AG09319 (cell line): ENCODE data around the gene GRIK1.

Source experiments
- DNase-seq: peaks from one replicate; pipeline ENCODE4 v3.0.0-alpha.2; 2010; ENCODE audit warnings: low read depth; ENCODE audit errors: extremely low read depth
- TF ChIP-seq, protein P1 (sequence below): IDR thresholded peaks from 2 replicates; pipeline ENCODE4 v1.5.1; 2011; ENCODE audit warnings: low read depth, mild to moderate bottlenecking, inconsistent platforms, low read length, moderate library complexity

GRIK1 gene

DNA sequence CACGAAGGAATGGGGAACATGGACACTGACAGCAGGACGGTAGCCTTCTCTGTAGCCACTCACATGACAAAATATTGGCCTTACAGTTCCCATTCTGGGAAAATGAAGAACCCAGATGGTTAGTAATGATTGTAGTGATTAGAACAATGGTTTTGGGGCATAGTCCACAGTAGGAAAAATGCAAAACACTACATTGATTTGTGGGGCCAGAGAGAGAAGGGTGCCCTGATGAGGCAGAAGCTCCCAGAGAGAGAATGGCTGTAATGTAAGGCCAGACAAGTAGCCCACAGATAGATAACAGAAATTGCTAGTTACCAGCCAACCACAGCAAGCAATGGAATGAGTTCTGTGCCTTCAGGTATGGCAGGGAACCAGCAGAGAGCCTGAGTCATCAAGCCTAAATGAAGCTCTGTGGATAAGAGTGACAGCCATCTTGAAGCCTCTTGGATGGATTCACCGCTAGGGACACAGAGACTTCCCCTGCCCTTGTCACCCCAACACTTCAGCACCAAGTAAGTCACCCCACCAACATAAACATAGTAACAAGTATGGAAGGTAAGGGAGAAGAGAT lies 435.0 kb downstream of the GRIK1 start:
- TF ChIP-seq, protein P1, sequence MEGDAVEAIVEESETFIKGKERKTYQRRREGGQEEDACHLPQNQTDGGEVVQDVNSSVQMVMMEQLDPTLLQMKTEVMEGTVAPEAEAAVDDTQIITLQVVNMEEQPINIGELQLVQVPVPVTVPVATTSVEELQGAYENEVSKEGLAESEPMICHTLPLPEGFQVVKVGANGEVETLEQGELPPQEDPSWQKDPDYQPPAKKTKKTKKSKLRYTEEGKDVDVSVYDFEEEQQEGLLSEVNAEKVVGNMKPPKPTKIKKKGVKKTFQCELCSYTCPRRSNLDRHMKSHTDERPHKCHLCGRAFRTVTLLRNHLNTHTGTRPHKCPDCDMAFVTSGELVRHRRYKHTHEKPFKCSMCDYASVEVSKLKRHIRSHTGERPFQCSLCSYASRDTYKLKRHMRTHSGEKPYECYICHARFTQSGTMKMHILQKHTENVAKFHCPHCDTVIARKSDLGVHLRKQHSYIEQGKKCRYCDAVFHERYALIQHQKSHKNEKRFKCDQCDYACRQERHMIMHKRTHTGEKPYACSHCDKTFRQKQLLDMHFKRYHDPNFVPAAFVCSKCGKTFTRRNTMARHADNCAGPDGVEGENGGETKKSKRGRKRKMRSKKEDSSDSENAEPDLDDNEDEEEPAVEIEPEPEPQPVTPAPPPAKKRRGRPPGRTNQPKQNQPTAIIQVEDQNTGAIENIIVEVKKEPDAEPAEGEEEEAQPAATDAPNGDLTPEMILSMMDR = no peak
- no peak for DNase-seq

DNA sequence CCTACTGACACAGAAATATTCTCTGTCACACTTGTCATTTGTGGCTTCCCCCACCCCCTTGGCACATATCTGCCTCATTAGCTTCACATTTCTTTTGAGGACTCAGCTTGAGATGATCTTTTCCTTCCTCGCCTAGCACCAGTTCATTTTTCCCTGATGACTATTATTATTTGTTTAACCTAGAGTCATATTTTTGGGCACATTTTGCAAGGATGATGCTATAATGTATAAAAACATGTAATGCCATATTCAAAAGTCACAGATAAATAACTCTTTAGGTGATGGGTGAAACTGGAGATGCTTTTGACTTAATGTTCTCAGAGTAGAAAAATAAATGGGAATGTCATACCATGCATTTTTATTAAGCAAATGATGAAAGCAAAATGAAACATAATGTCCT lies 438.3 kb downstream of the GRIK1 start:
- no peak for DNase-seq

DNA sequence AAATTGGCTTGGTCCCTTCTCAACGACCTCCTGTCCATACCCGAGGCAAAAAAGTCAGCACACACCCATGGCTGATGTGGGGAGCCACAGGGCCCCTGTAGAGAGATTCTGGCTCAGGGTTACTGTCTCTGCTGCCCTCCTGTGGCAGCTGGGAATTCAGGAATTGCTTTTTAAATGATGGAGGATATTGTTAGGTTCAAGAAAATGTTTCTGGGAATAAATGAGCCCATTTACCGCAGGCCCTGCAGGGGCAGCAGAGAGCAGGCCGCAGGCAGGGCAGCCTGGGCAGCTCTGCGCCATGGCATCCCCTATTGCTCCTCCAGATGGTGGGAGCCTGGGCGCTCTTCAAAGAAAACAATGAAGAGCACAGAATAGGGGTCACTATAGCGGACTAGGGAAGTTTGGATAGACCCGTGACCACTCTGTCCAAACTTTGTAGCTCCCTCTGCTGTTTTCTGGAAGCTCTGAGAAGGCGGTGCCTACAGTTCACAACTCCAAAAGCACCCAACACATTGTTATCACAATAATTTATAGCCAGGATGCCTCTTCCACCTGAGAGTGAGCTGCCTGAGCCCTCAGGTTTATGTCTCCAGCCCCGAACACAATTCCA lies 440.0 kb downstream of the GRIK1 start:
- DNase-seq = no peak
- TF ChIP-seq, protein P1 = peak; percentile 37

More for the DNA sequence above, 438.3 kb downstream of the GRIK1 start:
- TF ChIP-seq, protein P1 = no peak

DNA sequence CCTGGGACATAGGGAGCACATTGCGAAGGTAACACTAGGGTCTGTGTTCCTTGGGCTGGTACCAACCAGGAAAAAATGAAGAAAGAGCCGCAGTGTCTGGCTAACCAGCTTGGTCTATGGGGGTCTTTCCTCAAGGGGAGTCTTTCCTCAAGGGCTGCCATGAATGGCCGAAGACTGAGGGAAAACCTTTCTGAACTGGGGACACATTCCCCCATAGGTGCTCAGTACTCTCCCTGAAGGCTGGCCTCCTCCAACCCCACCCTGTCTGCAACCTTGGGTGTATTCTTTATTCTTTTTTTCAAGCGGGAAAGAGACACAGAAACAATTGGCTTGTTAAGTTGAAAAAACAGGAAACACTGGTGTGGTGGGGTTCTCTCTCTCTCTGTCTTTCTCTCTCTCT lies 440.6 kb downstream of the GRIK1 start:
- no peak for DNase-seq
- TF ChIP-seq, protein P1 = no peak

DNA sequence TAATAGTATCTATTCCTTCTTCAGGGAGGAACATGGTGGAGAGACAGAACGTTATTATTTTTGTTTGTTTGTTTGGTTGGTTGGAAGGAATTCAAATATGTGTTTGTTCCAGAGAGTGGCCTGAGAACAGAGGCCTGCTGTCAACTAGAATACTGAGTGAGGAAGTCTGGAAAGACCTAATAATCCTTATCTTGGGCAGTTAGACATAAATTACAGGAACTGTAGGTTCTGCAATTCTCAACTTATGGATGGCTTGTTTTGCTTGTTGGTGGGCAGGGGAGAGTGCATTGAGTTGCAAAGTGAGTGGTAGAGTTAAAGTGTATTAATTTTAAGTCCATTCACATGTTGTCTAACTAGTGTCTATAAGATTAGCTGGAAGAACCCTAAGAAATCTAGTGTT lies 443.5 kb downstream of the GRIK1 start:
- DNase-seq = no peak
- TF ChIP-seq, protein P1 = no peak

DNA sequence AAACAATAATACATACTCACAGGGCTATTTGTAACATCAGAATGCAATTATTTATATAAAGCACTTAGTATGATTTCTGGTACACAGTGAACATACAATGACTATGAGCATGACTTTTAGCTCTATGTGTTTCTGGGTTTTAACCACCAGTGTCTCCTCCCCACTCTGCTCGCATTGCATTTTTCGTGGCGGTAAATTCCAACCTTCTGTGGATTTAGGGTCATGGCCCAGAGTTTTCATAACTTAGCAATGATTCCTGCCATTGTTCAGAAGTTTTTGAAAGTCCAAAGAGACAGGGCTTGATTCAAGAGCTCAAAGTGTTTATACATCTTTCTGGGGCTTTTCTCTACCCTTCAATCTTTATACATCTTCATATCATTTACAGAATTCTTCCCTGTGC lies 449.8 kb downstream of the GRIK1 start:
- DNase-seq = no peak
- TF ChIP-seq, protein P1 = no peak

DNA sequence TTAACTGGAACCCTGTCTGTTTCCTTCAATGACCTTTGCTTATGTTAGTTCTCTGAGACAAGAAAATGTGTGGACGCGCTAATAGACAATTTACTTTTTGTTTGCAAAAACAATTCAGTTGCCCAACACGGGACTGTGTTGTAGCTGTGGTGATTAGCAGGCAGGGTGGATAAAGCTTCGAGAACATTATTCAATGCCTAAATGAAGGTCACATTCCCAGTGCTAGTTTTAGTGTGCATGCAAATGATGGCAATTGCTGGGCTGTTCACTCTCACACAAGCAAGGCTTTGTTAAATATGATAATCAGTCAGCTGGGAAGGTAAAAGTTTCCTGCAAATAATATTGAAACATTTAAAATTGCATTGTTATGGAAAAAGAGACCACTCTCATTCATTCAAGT lies 452.6 kb downstream of the GRIK1 start:
- DNase-seq = no peak
- TF ChIP-seq, protein P1 = no peak
